Suprapubic skin (tissue), 4 donors: Measurements from ENCODE around the gene INPP5A. TPM values are rescaled to one million over a fixed set of nuclear protein-coding genes. Genes with fewer than 3 reads are reported as not detected.

ENCODE experiments used
- DNase-seq, 2 donors: peaks; one replicate each; pipeline ENCODE4 v3.0.0-alpha.2; 2019; ENCODE audit warnings: low spot score in 2 of 2
- H3K27ac ChIP-seq: fragments of 200-600 bp; sonication (generic); one replicate; pipeline ENCODE4 v1.5.1; 2019
- H3K27me3 ChIP-seq: fragments of 200-600 bp; sonication (generic); one replicate; pipeline ENCODE4 v1.5.1; 2019
- H3K36me3 ChIP-seq: fragments of 200-600 bp; sonication (generic); one replicate; pipeline ENCODE4 v1.5.1; 2019
- H3K4me1 ChIP-seq: fragments of 200-600 bp; sonication (generic); one replicate; pipeline ENCODE4 v1.5.1; 2019
- H3K4me3 ChIP-seq: fragments of 200-600 bp; sonication (generic); one replicate; pipeline ENCODE4 v1.5.1; 2019; ENCODE audit warnings: mild to moderate bottlenecking
- H3K9me3 ChIP-seq: fragments of 200-600 bp; sonication (generic); one replicate; pipeline ENCODE4 v1.5.1; 2019
- EP300 ChIP-seq: sonication (generic); formaldehyde crosslinking; IDR thresholded peaks from one replicate; pipeline ENCODE4 v1.6.1; 2017; ENCODE audit warnings: antibody characterized with exemption
- POLR2A ChIP-seq, 2 donors: fragments of 450-650 bp; IDR thresholded peaks; one replicate each; pipeline ENCODE4 v1.6.1; 2017; ENCODE audit warnings: antibody characterized with exemption in 2 of 2, mild to moderate bottlenecking in 2 of 2, moderate library complexity in 2 of 2
- POLR2AphosphoS5 ChIP-seq, 3 donors: sonication (generic); formaldehyde crosslinking; IDR thresholded peaks; one replicate each; pipeline ENCODE4 v1.6.1; 2017; ENCODE audit warnings: antibody characterized with exemption in 3 of 3
- WGBS: methylation state at CpG from one replicate; pipeline ENCODE4 v1.1.5; 2018; 5-methylcytosine and 5-hydroxymethylcytosine counted together
- total RNA-seq, 4 donors: library from RNA; depleted of rRNA; stranded (reverse); fragments of >200 nt; gene quantifications; one replicate each; pipeline ENCODE4 v1.1.0, GENCODE V29; 2016
- TF ChIP-seq, protein P1 (sequence below), 2 donors: fragments of 200-600 bp in 1 of 2; fragments of 450-650 bp in 1 of 2; sonication (generic) in 1 of 2; IDR thresholded peaks; one replicate each; pipeline ENCODE4 v1.5.1; 2016 to 2019; ENCODE audit warnings: antibody characterized with exemption in 2 of 2, mild to moderate bottlenecking in 1 of 2, moderate library complexity in 1 of 2

The INPP5A gene
- total RNA-seq, 4 donors from 2014 or later, result 28.1 to 39.1 (median 32.3) TPM

DNA sequence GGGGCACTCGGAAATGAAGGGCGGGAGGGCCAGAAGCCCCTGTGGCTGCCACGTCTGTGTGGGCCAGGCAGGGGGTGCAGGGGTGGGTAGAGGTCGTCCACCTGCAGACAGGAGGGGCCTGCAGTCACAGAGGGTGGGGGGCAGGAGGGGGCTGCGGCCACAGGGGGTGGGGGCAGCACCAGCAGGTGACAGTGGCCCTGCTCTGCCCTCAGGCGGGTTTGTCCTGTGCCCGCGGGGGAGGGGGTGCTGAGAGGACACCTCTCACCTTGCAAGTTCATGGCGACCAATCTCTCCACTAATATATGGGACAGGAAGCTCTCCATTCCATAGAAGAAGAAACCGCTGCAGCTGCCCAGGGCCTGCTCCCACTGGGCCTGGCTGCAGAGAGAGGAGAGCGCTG lies 274.9 kb downstream of the INPP5A start:
- DNase-seq, result no peak
- no peak for TF ChIP-seq POLR2A (IDR thresholded peaks at IDR 0.05)
- Histone ChIP-seq H3K4me1 (no peaks in the 10 kb centered on the region), H3K4me3 (no peak overlapping the region), H3K27me3 (peaks cover 81% of the 10 kb centered on the region), H3K9me3 (no peaks in the 10 kb centered on the region), H3K27ac (no peak overlapping the region), H3K36me3 (no peaks in the 10 kb centered on the region)
- WGBS, result 85% methylated on average over 10 of the region's 11 CpGs

GRCh38 chr10:132813001-132813401 lies 275.4 kb downstream of the INPP5A start:
- Histone ChIP-seq H3K4me1 (no peaks in the 10 kb centered on the region), H3K36me3 (no peaks in the 10 kb centered on the region), H3K4me3 (no peak overlapping the region), H3K27ac (no peak overlapping the region), H3K27me3 (peaks cover 81% of the 10 kb centered on the region), H3K9me3 (no peaks in the 10 kb centered on the region)
- TF ChIP-seq POLR2AphosphoS5 (IDR thresholded peaks at IDR 0.05) (no peak), EP300 (no peak), POLR2A (IDR thresholded peaks at IDR 0.05) (no peak)
- TF ChIP-seq, protein P1, sequence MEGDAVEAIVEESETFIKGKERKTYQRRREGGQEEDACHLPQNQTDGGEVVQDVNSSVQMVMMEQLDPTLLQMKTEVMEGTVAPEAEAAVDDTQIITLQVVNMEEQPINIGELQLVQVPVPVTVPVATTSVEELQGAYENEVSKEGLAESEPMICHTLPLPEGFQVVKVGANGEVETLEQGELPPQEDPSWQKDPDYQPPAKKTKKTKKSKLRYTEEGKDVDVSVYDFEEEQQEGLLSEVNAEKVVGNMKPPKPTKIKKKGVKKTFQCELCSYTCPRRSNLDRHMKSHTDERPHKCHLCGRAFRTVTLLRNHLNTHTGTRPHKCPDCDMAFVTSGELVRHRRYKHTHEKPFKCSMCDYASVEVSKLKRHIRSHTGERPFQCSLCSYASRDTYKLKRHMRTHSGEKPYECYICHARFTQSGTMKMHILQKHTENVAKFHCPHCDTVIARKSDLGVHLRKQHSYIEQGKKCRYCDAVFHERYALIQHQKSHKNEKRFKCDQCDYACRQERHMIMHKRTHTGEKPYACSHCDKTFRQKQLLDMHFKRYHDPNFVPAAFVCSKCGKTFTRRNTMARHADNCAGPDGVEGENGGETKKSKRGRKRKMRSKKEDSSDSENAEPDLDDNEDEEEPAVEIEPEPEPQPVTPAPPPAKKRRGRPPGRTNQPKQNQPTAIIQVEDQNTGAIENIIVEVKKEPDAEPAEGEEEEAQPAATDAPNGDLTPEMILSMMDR (IDR thresholded peaks at IDR 0.05), result no peak
- 82% methylated on average over 5 of the region's 10 CpGs for WGBS
- DNase-seq, result no peak

- Histone ChIP-seq H3K36me3 (no peaks in the 10 kb centered on the region), H3K4me3 (no peak overlapping the region), H3K9me3 (no peaks in the 10 kb centered on the region), H3K27ac (no peak overlapping the region), H3K27me3 (peaks cover 80% of the 10 kb centered on the region), H3K4me1 (no peaks in the 10 kb centered on the region)
- DNase-seq, result peak in 1 of 2 donors; percentile 33
- TF ChIP-seq, protein P1 (IDR thresholded peaks at IDR 0.05), result no peak
- TF ChIP-seq POLR2AphosphoS5 (IDR thresholded peaks at IDR 0.05), result no peak
- TF ChIP-seq EP300, result no peak
- TF ChIP-seq POLR2A (IDR thresholded peaks at IDR 0.05), result no peak
- 66% methylated on average over 13 of the region's 28 CpGs for WGBS
These were observed 276.2 kb downstream of the INPP5A start for GRCh38 chr10:132813560-132814468.

- Histone ChIP-seq H3K4me3 (no peak overlapping the region), H3K27me3 (peaks cover 75% of the 10 kb centered on the region), H3K27ac (no peak overlapping the region), H3K4me1 (no peaks in the 10 kb centered on the region), H3K9me3 (no peaks in the 10 kb centered on the region), H3K36me3 (no peaks in the 10 kb centered on the region)
- whole genome bisulfite sequencing, result 71% methylated on average over 15 of the region's 16 CpGs
- no peak for TF ChIP-seq POLR2A (IDR thresholded peaks at IDR 0.05)
- TF ChIP-seq EP300, result no peak
- TF ChIP-seq, protein P1 (IDR thresholded peaks at IDR 0.05), result no peak
- no peak for TF ChIP-seq POLR2AphosphoS5 (IDR thresholded peaks at IDR 0.05)
- peak; percentile 26 to 67 for DNase-seq
These were observed 276.9 kb downstream of the INPP5A start for GRCh38 chr10:132814469-132814856.

GRCh38 chr10:132815168-132815857 lies 277.7 kb downstream of the INPP5A start:
- H3K27ac ChIP-seq, result no peak overlapping the region
- DNase-seq, result peak in 1 of 2 donors; percentile 21
- H3K27me3 ChIP-seq, result peaks cover 70% of the 10 kb centered on the region
- no peaks in the 10 kb centered on the region for H3K9me3 ChIP-seq
- WGBS, result 81% methylated on average over 18 of the region's 18 CpGs
- no peaks in the 10 kb centered on the region for H3K36me3 ChIP-seq
- TF ChIP-seq, protein P1 (IDR thresholded peaks at IDR 0.05), result no peak
- TF ChIP-seq POLR2AphosphoS5 (IDR thresholded peaks at IDR 0.05) (no peak), POLR2A (IDR thresholded peaks at IDR 0.05) (no peak), EP300 (no peak)
- H3K4me1 ChIP-seq, result no peaks in the 10 kb centered on the region
- no peak overlapping the region for H3K4me3 ChIP-seq
